A673 (cell line): ENCODE measurements around the gene SRMS. TPM values are rescaled to one million over a fixed set of nuclear protein-coding genes. Genes with fewer than 3 reads are reported as not detected.

Experiments used
- BruUV-seq: library from RNA; stranded (reverse); fragments of 400-500 nt; replicated peaks from 2 replicates; lab custom pipeline; 2021; lab: Mats Ljungman, UMichigan
- CTCF ChIA-PET: fragments of 300-600 bp; sonication (Branson Sonifier 250); formaldehyde crosslinking; loops from one replicate; lab custom pipeline; 2022; ENCODE audit warnings: antibody characterized with exemption; lab: Charles Lee
- POLR2A ChIA-PET: fragments of 300-600 bp; sonication (Branson Sonifier 250); formaldehyde crosslinking; loops from one replicate; lab custom pipeline; 2022; ENCODE audit warnings: antibody characterized with exemption; ENCODE audit not compliant: low non-redundant PET; lab: Charles Lee
- DNase-seq: peaks from one replicate; pipeline ENCODE4 v3.0.0-alpha.2; 2015; ENCODE audit warnings: low spot score
- H3K27ac ChIP-seq: fragments of 200-600 bp; sonication (generic); 2 replicates; pipeline ENCODE4 v1.5.1; 2016; ENCODE audit warnings: mixed run types, low read depth, mild to moderate bottlenecking, mixed read lengths, antibody characterized with exemption, low read length; ENCODE audit not compliant: poor library complexity, severe bottlenecking
- H3K27me3 ChIP-seq: fragments of 200-600 bp; sonication (generic); replicated peaks from 2 replicates; pipeline ENCODE4 v1.6.1; 2017; ENCODE audit warnings: mixed run types, low read depth, mild to moderate bottlenecking, mixed read lengths, antibody characterized with exemption, low read length; ENCODE audit not compliant: insufficient read depth, poor library complexity
- H3K36me3 ChIP-seq: fragments of 200-600 bp; sonication (generic); 2 replicates; pipeline ENCODE4 v1.6.1; 2016; ENCODE audit warnings: mixed run types, mild to moderate bottlenecking, mixed read lengths, antibody characterized with exemption, low read length; ENCODE audit not compliant: insufficient read depth, poor library complexity, severe bottlenecking
- H3K4me1 ChIP-seq: fragments of 200-600 bp; sonication (generic); 2 replicates; pipeline ENCODE4 v1.6.1; 2017; ENCODE audit warnings: mixed run types, mild to moderate bottlenecking, mixed read lengths, antibody characterized with exemption, low read length; ENCODE audit not compliant: insufficient read depth, poor library complexity, severe bottlenecking
- H3K4me3 ChIP-seq: fragments of 200-600 bp; sonication (generic); 2 replicates; pipeline ENCODE4 v1.5.1; 2016; ENCODE audit warnings: low read depth, mixed run types, mild to moderate bottlenecking, mixed read lengths, low read length; ENCODE audit not compliant: poor library complexity, severe bottlenecking
- H3K9me3 ChIP-seq: fragments of 200-600 bp; sonication (generic); 2 replicates; pipeline ENCODE4 v1.6.1; 2016; ENCODE audit warnings: mixed run types, low read depth, mild to moderate bottlenecking, mixed read lengths, antibody characterized with exemption, low read length; ENCODE audit not compliant: poor library complexity, severe bottlenecking
- CTCF ChIP-seq: fragments of 300-800, 200-600 bp; sonication (generic); conservative IDR thresholded peaks from 2 replicates; pipeline ENCODE4 v1.5.1; 2017; ENCODE audit warnings: low read depth, mild to moderate bottlenecking, antibody characterized with exemption, low read length, moderate library complexity, mixed read lengths
- EZH2 ChIP-seq: fragments of 200-600 bp; sonication (generic); IDR thresholded peaks from 2 replicates; pipeline ENCODE4 v1.6.1; 2017; ENCODE audit warnings: borderline replicate concordance, low read depth, mild to moderate bottlenecking, mixed read lengths, antibody characterized with exemption, low read length; ENCODE audit not compliant: poor library complexity, severe bottlenecking
- intact Hi-C: fragments of 100-400 bp; cut with micrococcal nuclease; formaldehyde crosslinking; loops from one replicate; pipeline ENCODE4 v1.10.0; 2022; ENCODE audit not compliant: unreplicated experiment
- total RNA-seq: library from RNA; stranded (reverse); gene quantifications from 2 replicates; pipeline ENCODE4 v1.2.3, GENCODE V29; 2021

Gene SRMS
- total RNA-seq, 1 experiment from 2014 or later: not detected

DNA sequence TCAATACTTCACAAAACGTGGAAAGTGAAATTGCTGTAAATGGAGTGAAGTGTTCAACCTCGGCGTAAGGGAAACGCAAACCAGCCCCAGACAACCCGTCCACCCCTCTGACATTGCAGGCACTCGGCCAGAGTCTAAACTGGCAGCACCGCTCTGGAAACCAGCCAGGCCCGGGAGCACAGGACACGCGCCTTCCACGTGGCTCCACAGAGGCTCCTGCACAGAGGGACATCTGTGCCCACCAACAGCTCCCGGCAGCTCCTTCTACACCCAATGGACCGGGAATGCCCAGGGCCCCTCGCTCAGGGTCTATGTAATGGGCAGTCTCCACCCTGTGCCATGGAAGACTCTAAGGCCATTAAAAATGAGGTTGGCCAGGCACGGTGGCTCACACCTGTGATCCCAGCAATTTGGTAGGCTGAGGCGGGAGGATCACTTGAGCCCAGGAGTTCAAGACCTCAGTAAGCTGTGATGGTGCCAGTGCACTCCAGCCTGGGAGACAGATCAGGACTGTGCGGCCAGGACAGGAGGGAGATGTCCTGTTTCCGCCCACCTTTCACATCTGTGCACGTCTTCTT, 29.9 kb upstream of the SRMS start:
- intact Hi-C loops: no loop called here
- no peak for DNase-seq
- Histone ChIP-seq H3K4me1 (peaks cover 5% of the 10 kb centered on the region), H3K27me3 (no peaks in the 10 kb centered on the region), H3K27ac (no peak overlapping the region), H3K4me3 (no peak overlapping the region), H3K36me3 (no peaks in the 10 kb centered on the region), H3K9me3 (no peaks in the 10 kb centered on the region)
- POLR2A ChIA-PET: no interaction called here
- BruUV-seq: no TSS peak
- TF ChIP-seq EZH2 (no peak), CTCF (no peak)
- CTCF ChIA-PET: no interaction called here

DNA sequence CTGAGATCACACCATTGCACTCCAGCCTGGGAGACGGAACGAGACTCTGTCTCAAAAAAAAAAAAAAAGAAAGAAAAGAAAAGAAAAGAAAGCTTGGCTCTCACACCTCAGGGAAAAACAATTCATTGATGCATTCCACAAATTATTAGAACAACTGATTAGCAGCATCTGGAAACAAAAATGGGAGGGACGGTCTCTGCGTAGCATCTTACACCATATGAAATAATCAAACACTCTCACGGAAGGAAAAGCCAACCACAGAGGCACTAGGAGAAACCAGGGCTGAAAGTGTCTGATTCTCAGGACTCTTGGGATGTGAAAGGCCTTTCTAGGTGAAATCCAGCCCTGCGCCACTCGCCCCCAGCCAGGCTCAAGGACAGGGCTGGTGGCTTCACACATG, 28.8 kb upstream of the SRMS start:
- H3K4me1 ChIP-seq: peaks cover 5% of the 10 kb centered on the region
- TF ChIP-seq CTCF (no peak), EZH2 (no peak)
- DNase-seq: no peak
- H3K27ac ChIP-seq: no peak overlapping the region
- no TSS peak for BruUV-seq
- POLR2A ChIA-PET: no interaction called here
- H3K9me3 ChIP-seq: no peaks in the 10 kb centered on the region
- no peak overlapping the region for H3K4me3 ChIP-seq
- intact Hi-C loops: no loop called here
- CTCF ChIA-PET: interaction anchor here (0.6 kb wide), 1 partner anchor 51 kb away, joined by 6 read pairs; the partner anchor contains the start of gene GMEB2
- H3K27me3 ChIP-seq: no peaks in the 10 kb centered on the region
- H3K36me3 ChIP-seq: no peaks in the 10 kb centered on the region

- H3K4me1 ChIP-seq: peaks cover 5% of the 10 kb centered on the region
- H3K27ac ChIP-seq: peak overlapping the region; percentile 70
- CTCF ChIA-PET: no interaction called here
- no peak for DNase-seq
- no peaks in the 10 kb centered on the region for H3K27me3 ChIP-seq
- no peak overlapping the region for H3K4me3 ChIP-seq
- POLR2A ChIA-PET: no interaction called here
- no peaks in the 10 kb centered on the region for H3K9me3 ChIP-seq
- no TSS peak for BruUV-seq
- intact Hi-C loops: no loop called here
- no peak for TF ChIP-seq EZH2
- no peak for TF ChIP-seq CTCF
- no peaks in the 10 kb centered on the region for H3K36me3 ChIP-seq
Measured at GRCh38 chr20:63574829-63575743, 27.5 kb upstream of the SRMS start.
